MCF 10A (cell line): ENCODE data around the gene LETM1. TPM values are rescaled to one million over a fixed set of nuclear protein-coding genes. Genes with fewer than 3 reads are reported as not detected.

Experiments used
- BruUV-seq: library from RNA; stranded (reverse); fragments of 400-500 nt; replicated peaks from 2 replicates; lab custom pipeline; 2021; lab: Mats Ljungman, UMichigan
- CTCF ChIA-PET: fragments of 300-600 bp; sonication (Branson Sonifier 250); formaldehyde crosslinking; extraction: SDS; loops from one replicate; lab custom pipeline; 2021; ENCODE audit warnings: antibody characterized with exemption, inconsistent platforms; lab: Yijun Ruan, JAX
- POLR2A ChIA-PET: fragments of 300-600, 350-650 bp; sonication (Branson Sonifier 250); formaldehyde crosslinking; extraction: SDS; loops from one replicate; lab custom pipeline; 2020; ENCODE audit warnings: antibody characterized with exemption, inconsistent platforms; lab: Yijun Ruan, JAX
- DNase-seq: peaks from one replicate; pipeline ENCODE4 v3.0.0-alpha.2; 2018; ENCODE audit not compliant: unreplicated experiment
- H3K27ac Mint-ChIP-seq: one replicate; pipeline ENCODE4 v1.8.0; 2022; ENCODE audit warnings: mild to moderate bottlenecking, low read depth, mixed read lengths; ENCODE audit not compliant: unreplicated experiment
- H3K27me3 Mint-ChIP-seq: one replicate; pipeline ENCODE4 v1.8.0; 2022; ENCODE audit warnings: mixed read lengths; ENCODE audit not compliant: insufficient read depth, unreplicated experiment
- H3K36me3 Mint-ChIP-seq: one replicate; pipeline ENCODE4 v1.8.0; 2022; ENCODE audit warnings: mild to moderate bottlenecking, moderate library complexity, mixed read lengths; ENCODE audit not compliant: insufficient read depth, unreplicated experiment
- H3K4me1 Mint-ChIP-seq: one replicate; pipeline ENCODE4 v1.8.0; 2022; ENCODE audit warnings: mixed read lengths; ENCODE audit not compliant: insufficient read depth, unreplicated experiment
- H3K4me3 Mint-ChIP-seq: one replicate; pipeline ENCODE4 v1.8.0; 2022; ENCODE audit warnings: mild to moderate bottlenecking, moderate library complexity, mixed read lengths; ENCODE audit not compliant: unreplicated experiment
- H3K9me3 Mint-ChIP-seq: one replicate; pipeline ENCODE4 v1.8.0; 2022; ENCODE audit warnings: mixed read lengths; ENCODE audit not compliant: unreplicated experiment
- CTCF ChIP-seq: fragments of 200-600 bp; IDR thresholded peaks from one replicate; pipeline ENCODE4 v1.8.0; 2022; ENCODE audit warnings: antibody characterized with exemption, mild to moderate bottlenecking; ENCODE audit not compliant: unreplicated experiment
- intact Hi-C: fragments of 100-400 bp; cut with micrococcal nuclease; formaldehyde crosslinking; loops from 2 replicates; pipeline ENCODE4 v1.14.1; 2022
- total RNA-seq: library from RNA; stranded (reverse); gene quantifications from 2 replicates; pipeline ENCODE4 v1.2.3, GENCODE V29; 2022

The LETM1 gene
- total RNA-seq, 1 experiment from 2014 or later = 85.0 TPM

- BruUV-seq = no TSS peak
- no peak for DNase-seq
- intact Hi-C loops = no loop called here
- Mint-ChIP-seq H3K27ac (no peak overlapping the region), H3K4me1 (no peaks in the 10 kb centered on the region), H3K36me3 (peaks cover 46% of the 10 kb centered on the region), H3K4me3 (no peak overlapping the region), H3K27me3 (no peaks in the 10 kb centered on the region), H3K9me3 (no peaks in the 10 kb centered on the region)
- ChIA-PET CTCF (no interaction called here), POLR2A (no interaction called here)
- TF ChIP-seq CTCF = no peak
Observed at GRCh38 chr4:1833307-1834046, 22.5 kb downstream of the LETM1 start.

- H3K36me3 Mint-ChIP-seq = peaks cover 39% of the 10 kb centered on the region
- no peaks in the 10 kb centered on the region for H3K27me3 Mint-ChIP-seq
- BruUV-seq = no TSS peak
- DNase-seq = no peak
- H3K4me3 Mint-ChIP-seq = no peak overlapping the region
- H3K9me3 Mint-ChIP-seq = no peaks in the 10 kb centered on the region
- H3K27ac Mint-ChIP-seq = no peak overlapping the region
- H3K4me1 Mint-ChIP-seq = no peaks in the 10 kb centered on the region
- ChIA-PET POLR2A (no interaction called here), CTCF (no interaction called here)
- no peak for TF ChIP-seq CTCF
- intact Hi-C loops = no loop called here
Observed at GRCh38 chr4:1832690-1833089, 23.3 kb downstream of the LETM1 start.

GRCh38 chr4:1831331-1831730 is 24.6 kb downstream of the LETM1 start:
- no TSS peak for BruUV-seq

More at GRCh38 chr4:1831331-1831730, 24.6 kb downstream of the LETM1 start:
- no peak for DNase-seq
- intact Hi-C loops = no loop called here
- no peaks in the 10 kb centered on the region for H3K27me3 Mint-ChIP-seq
- CTCF ChIA-PET = interaction anchor here (0.6 kb wide), 2 partner anchors 80 to 95 kb away, joined by 3 to 4 read pairs; no protein-coding TSS in a partner anchor
- TF ChIP-seq CTCF = no peak
- POLR2A ChIA-PET = no interaction called here
- H3K27ac Mint-ChIP-seq = no peak overlapping the region
- no peak overlapping the region for H3K4me3 Mint-ChIP-seq
- H3K4me1 Mint-ChIP-seq = no peaks in the 10 kb centered on the region
- no peaks in the 10 kb centered on the region for H3K9me3 Mint-ChIP-seq
- H3K36me3 Mint-ChIP-seq = peaks cover 46% of the 10 kb centered on the region
